Renal pelvis (tissue), 4 donors: ENCODE data around the gene MYOG. TPM values are rescaled to one million over a fixed set of nuclear protein-coding genes. Genes with fewer than 3 reads are reported as not detected.

ENCODE experiments used
- DNase-seq: peaks from one replicate; pipeline ENCODE4 v3.0.0-alpha.2; 2013
- polyA plus RNA-seq, 3 donors: library from polyadenylated mRNA; unstranded; fragments of 120-200 nt; gene quantifications; one replicate each; pipeline ENCODE4 v1.2.1, GENCODE V29; 2013; ENCODE audit not compliant: insufficient read length in 3 of 3

The MYOG gene
- polyA plus RNA-seq, 3 donors: 0.15 to 0.34 (median 0.18) TPM

GRCh38 chr1:203073469-203073868, 12.3 kb downstream of the MYOG start:
- no peak for DNase-seq

DNA sequence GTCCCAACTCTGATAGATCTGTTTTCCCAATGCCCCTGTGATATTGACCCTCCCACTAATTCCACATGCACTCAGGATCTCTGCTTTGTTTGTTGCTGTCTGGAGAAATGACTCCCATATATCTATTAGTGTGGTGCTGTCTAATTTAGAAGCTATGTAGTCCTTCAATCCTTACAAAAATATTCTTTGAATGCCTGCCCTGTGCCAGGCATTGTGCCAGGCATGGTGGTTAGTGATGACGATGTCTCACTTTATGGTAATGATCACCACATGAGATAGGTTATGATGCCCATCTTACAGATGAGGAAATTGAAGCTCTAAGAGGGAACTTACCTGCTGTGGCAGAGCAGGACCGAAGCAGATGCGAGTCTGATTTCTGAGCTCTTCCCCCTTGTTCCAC, 12.9 kb downstream of the MYOG start:
- no peak for DNase-seq

DNA sequence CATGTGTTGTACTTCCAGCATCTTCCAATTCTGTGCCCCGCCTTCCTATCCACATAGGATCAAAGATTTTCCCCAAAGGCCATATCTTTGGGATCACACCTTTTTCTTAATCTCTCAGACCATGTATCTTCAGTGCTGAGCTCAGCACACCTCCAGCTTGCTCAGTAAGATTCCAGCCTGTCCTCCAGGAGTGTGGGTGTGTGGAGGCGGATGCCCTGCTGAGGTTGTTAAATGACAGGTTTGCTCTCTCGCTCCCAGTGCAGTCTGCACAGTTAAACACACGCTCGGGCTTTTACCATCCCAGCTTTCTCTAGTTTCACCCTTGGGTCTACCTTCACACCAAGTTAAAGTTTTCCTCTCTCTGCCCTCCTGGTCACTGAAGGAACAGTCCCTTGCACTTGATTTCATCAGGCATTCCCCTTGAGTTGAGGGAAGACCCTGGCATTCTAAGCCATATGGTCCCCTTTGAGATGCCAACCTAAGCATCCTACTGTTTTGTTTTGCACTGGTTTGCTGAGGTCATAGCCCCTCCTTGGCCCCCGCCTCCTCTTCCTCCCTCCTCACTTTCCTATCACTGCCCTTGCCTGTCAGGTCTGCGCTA, 13.7 kb downstream of the MYOG start:
- no peak for DNase-seq

- DNase-seq: peak; percentile 76
These were observed 16.6 kb downstream of the MYOG start for GRCh38 chr1:203069030-203069747.

DNA sequence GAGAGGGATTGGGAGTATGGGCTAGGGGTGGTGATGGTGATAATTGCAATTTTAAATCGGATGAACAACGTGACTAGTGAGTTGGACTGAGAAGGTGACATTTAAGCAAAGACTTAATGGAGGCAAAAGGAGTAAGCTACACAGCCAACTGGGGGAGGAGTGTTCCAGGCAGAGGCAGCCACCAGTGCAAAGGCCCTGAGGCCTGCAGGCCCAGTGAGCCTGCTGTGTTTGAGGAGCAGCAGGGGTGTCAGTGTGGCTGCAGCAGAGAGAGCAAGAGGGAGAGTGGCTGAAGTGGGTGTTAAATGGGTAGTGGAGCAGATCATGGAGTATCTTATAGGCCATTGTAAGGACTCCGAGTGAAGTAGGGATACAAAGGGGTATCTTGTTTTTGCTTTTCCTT, 18.8 kb downstream of the MYOG start:
- DNase-seq: no peak

- DNase-seq: no peak
These were observed 19.8 kb downstream of the MYOG start for GRCh38 chr1:203065986-203066385.

DNA sequence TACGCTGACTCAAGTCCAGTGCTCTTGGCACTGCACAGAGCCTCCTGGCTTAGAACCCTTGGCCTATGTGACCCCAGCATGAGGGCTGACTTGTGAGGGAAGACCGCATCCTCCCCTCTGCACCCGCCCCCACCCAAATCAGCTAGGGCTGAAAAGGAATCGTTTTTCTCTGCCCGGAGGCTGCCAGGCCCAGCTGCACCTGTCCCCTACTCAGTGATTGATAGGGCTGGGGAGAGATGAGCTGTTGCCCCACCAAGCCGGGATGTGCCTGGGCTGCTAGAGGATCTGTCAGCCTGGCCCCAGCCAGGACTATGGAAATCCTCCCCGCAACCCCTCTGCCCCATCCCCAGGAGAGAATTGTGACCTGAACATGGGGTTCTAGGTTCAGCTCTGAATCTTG, 20.6 kb downstream of the MYOG start:
- DNase-seq: no peak

DNA sequence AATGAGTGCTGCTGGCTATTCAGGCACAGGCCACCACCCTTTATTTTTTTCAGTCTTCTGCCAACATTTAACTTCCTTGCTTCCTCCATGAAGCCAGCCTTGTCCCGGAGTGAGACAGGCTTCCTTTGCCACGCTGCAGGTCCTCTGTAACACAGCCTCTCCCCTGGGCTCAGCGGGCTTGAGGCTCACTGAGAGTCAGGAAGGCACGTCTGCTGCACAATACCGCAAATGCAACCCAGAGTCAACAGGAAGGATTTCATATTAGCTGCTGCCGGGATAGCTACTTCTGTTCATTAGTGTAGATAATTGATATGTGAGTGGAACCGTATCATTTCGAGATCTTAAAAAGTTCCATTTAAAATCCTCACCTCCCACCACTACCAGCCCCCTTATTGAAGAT, 22.5 kb downstream of the MYOG start:
- DNase-seq: no peak

DNA sequence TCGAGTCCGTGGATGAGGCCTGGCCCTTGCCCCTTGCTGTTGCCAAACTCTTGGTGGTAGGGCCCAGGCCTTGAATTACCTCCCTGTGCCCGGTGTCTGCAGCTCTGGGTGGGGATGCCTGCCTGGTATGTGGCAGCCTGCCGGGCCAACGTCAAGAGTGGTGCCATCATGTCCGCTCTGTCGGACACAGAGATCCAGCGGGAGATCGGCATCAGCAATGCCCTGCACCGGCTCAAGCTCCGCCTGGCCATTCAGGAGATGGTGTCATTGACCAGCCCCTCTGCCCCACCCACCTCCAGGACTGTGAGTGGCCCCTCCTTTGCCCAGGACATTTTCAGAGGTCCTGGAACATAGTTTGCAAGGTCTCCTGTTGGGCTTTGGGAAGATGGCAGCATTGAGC, 25.7 kb downstream of the MYOG start:
- DNase-seq: no peak

GRCh38 chr1:203059485-203059884, 26.3 kb downstream of the MYOG start:
- DNase-seq: no peak

GRCh38 chr1:203058676-203058935, 27.2 kb downstream of the MYOG start:
- no peak for DNase-seq

DNA sequence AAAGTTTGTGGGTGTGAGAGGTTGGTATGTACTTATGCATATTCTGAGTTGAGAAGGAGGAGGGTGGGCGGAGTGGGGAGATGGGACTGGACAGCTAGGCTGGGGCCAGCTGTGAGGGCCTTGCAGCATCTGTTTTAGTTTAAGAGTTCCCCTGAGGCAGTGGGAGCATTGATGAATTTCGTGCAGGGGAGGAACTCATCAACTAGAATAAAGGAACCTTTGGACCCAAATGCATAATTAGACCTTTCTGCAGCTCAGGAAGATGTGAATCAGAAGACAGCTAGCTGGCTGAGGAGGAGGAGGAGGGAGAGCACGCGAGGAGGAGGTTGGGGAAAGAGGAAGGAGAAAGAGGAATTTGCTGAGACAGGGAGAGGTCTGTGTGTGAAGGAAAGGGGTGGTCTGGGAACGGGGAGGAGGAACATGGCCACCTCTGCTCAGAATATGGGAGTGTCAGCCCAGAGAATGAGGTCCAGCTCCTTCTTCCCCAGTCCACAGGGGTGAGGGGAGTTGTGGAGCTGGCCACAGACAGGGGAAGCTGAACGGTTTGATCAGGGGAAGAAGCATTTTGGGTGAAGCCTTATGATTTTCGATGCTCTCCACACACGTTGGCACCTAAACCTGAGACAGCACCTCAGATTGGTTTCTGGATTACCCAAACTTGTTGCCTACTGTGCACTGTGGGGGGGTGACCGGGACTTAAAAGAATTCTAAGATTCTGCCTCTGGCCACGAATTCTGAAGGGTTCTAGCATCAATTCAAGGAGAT, 27.7 kb downstream of the MYOG start:
- no peak for DNase-seq

DNA sequence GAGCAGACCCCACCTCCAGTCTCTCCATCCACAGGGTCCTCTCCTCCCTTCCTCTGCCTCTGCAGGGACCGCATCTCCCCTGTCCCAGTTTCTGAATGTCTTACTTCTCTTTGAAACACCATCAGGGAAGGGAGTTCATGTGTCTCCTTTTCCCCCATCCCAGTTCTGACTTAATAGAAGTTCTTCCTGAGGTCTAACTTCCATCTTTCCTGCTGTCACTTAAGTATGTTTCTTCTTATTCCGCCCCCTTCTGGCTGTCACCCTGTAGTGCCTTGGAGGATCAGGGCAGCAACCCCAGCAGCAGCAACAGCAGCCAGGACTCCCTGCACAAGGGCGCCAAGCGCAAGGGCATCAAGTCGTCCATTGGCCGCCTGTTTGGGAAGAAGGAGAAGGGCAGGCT, 29.3 kb downstream of the MYOG start:
- no peak for DNase-seq

GRCh38 chr1:203056012-203056411, 29.8 kb downstream of the MYOG start:
- no peak for DNase-seq

DNA sequence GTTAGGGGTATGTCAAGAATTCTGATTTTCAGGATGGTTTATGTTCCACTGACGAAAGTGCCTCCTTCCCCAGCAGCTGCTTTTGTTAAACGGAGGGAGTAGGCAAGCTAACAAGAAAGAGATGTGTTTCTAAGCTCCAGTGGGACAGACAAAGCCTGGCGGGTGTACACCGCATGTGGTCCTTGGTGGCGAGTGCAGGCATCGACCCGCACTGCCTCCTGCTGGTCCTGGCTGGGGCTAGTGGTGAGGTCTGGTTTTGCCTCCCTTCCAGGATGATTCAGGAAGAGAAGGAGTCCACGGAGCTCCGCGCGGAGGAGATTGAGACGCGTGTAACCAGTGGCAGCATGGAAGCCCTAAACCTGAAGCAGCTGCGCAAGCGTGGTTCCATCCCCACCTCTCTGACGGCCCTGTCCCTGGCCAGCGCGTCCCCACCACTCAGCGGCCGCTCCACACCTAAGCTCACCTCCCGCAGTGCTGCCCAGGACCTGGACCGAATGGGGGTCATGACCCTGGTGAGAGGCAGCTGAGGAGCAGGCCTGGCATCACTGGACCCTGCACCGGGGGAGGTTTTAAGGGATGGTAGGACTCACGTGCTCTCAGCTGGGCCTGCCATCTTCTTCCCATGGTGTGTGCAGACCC, 30.5 kb downstream of the MYOG start:
- no peak for DNase-seq

DNA sequence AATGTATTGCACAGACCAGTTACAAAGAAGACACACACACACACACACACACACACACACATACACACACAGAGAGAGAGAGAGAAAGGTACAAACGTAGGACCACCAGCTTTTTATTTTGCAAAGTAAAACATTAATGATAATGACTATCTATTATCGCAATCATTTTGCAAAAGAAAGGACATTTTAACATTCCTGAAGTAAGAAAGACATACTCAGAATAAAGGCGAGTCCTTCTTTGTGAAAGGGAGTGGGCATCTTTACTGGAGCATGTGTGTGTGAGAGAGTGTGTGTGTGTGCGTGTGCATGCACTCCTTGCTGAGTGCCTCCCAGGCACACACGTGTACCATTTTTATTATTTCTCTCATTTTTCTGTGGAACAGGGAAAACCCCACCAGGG, 31.2 kb downstream of the MYOG start:
- DNase-seq: no peak

DNA sequence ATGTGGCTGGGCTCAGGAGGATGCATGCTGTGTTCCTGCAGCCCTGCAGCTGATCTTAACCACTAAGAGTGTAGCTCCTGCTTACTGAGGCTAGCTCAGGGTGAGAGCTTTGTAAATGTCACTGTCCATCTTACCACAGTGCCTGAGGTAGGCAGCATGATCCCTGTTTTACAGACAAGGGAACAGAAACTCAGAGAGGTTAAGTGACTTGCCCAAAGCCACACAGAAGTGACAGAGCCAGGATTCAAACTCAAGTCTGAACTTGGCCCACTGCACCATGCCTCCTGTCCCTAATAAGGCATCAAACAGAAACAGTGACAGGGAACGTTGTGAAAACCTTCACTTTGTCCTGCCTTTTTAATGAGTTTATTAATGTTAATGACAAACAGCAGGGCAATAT, 31.6 kb downstream of the MYOG start:
- no peak for DNase-seq

DNA sequence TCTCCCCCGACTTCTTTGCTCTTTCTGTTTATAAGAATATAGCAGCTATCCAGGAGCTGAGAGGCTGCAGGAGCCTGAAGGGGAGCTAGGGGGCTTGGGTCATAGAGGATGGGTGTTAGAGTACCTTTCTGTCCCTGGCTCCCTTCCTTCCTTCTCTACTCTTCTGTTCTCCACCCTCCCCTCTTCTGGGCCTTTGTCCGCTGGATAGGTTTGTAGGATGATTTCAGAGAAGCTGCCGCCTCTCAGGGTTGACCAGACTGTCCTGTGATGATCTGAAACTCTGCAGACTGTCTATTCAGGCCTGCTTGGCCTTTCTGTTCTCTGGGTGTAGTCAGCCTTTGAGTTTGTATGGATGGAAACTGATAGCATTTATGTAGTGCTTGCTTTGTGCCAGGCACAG, 33.2 kb downstream of the MYOG start:
- no peak for DNase-seq

DNA sequence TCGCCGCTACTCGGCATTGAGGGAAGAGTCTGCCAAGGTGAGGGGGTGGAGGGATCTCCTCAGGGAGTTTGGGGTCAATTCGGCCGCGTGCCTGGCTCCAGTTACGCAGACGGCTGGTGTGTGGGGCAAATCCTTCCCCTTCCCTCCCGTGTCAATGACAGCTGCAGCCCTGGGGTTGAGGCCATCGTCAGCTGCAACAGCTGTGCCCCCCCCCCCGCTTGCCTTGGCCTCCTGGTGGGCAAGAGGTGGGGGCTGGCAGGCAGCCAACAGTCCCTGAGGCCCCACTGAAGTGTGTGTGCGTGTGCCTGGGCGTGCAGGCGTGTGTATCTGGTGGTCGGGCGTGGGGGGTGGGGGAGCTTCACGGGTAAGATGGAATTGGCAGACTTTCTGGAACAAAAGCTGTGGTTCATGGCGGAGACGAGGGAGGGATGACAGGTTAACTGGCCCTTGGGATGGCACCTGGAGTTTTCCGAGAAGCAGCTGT, 33.9 kb downstream of the MYOG start:
- no peak for DNase-seq

GRCh38 chr1:203050826-203051225, 35.0 kb downstream of the MYOG start:
- no peak for DNase-seq

- no peak for DNase-seq
These were observed 36.1 kb downstream of the MYOG start for GRCh38 chr1:203049576-203050180.

DNA sequence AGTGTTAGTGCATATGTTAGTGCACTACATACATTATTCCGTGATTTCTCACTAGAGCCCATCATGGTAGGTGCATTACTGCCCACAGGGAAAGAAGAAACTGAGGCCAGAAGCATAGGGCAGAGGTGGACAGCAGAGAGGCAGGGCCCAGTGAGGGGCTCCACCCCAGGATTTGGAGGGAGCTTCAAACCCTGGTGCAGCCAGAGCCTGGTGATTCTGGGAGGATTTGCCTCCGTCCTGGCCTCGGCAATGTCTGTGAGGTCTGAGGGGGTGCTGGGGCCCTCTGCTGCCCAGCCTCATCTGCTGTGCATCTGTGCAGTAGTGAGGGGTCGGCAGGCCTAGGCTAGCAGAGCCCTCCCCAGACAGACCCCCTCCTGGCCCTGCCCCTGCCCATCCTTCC, 36.7 kb downstream of the MYOG start:
- no peak for DNase-seq
